GM12874 (cell line): ENCODE measurements around the gene PIGO.

Source experiments
- CTCF ChIP-seq: IDR thresholded peaks from 2 replicates; pipeline ENCODE4 v1.5.1; 2011; ENCODE audit warnings: low read depth, mild to moderate bottlenecking, control low read depth, low read length, moderate library complexity; ENCODE audit not compliant: insufficient read depth

Gene PIGO

DNA sequence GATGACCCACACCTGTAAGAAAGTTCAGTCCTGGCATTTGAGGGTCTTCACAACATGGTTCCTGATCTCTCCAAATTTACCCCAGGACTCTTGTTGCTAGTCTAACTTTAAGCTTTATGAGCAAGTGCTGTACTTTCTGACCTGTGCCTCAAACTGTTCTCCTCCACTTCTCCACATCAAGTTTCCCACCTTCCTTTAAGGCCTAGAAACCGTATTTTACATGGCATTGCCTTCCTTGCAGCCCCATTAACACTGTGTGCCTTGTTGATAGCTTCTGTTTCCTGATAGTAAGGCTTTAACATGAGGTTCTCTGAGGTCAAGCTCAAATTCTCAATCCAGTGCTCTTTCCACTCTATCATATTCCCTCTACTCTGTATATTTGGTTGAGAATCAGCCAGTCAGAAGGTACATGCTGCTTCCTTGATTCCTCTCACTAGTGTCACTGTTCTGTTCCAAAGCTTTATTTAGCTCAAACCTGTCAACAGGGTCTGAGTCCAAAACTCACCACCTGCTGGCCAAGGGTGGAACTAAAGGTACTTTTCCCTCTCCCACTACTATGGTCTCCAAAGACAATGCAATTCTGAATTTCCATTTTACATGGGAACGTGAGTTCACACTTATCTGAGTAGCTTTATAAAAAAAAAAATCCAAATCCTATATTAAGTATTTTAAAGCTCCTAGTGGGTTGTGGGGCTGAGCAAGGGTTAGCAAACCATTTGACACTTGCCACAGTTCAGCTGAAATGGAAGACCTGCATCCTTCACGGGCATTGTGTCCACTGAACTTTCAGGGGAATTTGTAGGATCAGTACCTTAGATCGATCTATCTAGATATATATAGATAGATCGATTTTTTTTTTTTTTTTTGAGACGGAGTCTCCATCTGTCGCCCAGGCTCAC is 45.1 kb downstream of the PIGO start:
- TF ChIP-seq CTCF, result peak; percentile 66

- no peak for TF ChIP-seq CTCF
These were observed 47.9 kb downstream of the PIGO start for GRCh38 chr9:35048511-35048910.

GRCh38 chr9:35044071-35044470 is 52.3 kb downstream of the PIGO start:
- no peak for TF ChIP-seq CTCF

DNA sequence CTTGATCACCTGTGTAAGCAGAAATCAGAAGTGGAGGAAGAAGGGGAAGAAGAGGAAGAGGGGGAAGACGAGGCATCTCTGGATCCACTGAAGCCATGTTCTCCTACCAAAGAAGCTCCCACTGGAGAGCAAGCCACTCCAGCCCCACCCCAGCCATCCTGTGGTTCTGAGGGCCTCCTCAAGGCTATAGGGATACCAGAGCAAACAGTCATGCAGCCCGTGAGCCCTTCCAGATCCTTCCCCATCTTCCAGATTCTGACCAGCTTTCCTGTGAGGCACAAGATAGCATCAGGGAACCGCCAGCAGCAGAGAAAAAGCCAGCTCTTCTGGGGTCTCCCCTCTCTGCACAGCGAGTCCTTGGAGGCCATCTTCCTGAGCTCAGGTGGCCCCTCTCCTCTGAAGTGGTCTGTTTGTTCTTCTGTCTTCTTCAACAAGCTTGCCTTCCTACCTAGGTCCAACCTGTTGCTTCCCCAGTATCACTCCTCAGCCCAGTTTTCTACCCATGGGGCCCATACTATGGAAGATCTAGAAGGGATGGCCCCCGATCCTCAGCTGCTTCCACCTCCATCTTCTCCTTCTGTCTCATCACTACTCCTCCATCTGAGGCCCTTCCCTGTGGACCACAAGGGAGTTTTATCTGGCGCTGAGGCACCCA is 53.4 kb downstream of the PIGO start:
- TF ChIP-seq CTCF, result no peak

GRCh38 chr9:35042081-35042604 is 54.2 kb downstream of the PIGO start:
- TF ChIP-seq CTCF, result no peak
